ENCODE data around the gene SH3RF3.

DNA sequence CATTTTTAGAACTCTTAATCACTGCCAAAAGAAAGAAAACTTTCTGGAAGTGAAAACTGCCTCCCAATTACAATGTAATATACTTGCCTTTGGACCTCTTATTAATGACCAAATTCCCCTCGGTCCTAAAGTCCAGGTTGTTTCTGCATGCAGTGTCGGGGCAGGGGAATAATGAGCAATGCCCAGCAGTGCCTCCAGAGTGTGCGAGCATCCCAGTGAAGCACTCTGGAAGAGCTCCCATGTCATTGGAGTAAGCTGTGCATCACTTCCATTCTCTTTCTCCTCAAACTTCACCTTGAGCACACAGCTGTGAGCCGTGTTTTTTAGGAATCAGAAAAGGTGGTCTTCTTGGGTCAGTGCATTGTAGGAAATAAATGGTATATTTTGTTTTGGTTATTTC, 107.1 kb downstream of the SH3RF3 start:
- TF ChIP-seq WHSC1 (IDR thresholded peaks at IDR 0.05; ENCODE audit: low read length) (no peak), EP300 (IDR thresholded peaks at IDR 0.05; ENCODE audit: low read length) (no peak), RCOR1 (IDR thresholded peaks at IDR 0.05; ENCODE audit: borderline replicate concordance in 1 of 2, low read depth in 2 of 2, low read length in 2 of 2) (no peak), MAFK (IDR thresholded peaks at IDR 0.05; ENCODE audit: low read length) (no peak), POLR2A (conservative IDR thresholded peaks at IDR 0.05) (no peak), MTF1 (CRISPR knock-in tag; IDR thresholded peaks at IDR 0.05; ENCODE audit: borderline replicate concordance) (no peak), SETDB1 (IDR thresholded peaks at IDR 0.05; ENCODE audit: low read length) (no peak), TEAD2 (tag; IDR thresholded peaks at IDR 0.05) (no peak), BMI1 (IDR thresholded peaks at IDR 0.05; ENCODE audit: low read length) (no peak)
- TF ChIP-seq, protein P1, sequence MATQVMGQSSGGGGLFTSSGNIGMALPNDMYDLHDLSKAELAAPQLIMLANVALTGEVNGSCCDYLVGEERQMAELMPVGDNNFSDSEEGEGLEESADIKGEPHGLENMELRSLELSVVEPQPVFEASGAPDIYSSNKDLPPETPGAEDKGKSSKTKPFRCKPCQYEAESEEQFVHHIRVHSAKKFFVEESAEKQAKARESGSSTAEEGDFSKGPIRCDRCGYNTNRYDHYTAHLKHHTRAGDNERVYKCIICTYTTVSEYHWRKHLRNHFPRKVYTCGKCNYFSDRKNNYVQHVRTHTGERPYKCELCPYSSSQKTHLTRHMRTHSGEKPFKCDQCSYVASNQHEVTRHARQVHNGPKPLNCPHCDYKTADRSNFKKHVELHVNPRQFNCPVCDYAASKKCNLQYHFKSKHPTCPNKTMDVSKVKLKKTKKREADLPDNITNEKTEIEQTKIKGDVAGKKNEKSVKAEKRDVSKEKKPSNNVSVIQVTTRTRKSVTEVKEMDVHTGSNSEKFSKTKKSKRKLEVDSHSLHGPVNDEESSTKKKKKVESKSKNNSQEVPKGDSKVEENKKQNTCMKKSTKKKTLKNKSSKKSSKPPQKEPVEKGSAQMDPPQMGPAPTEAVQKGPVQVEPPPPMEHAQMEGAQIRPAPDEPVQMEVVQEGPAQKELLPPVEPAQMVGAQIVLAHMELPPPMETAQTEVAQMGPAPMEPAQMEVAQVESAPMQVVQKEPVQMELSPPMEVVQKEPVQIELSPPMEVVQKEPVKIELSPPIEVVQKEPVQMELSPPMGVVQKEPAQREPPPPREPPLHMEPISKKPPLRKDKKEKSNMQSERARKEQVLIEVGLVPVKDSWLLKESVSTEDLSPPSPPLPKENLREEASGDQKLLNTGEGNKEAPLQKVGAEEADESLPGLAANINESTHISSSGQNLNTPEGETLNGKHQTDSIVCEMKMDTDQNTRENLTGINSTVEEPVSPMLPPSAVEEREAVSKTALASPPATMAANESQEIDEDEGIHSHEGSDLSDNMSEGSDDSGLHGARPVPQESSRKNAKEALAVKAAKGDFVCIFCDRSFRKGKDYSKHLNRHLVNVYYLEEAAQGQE (IDR thresholded peaks at IDR 0.05; ENCODE audit: borderline replicate concordance) = no peak
- TF ChIP-seq, protein P1 (CRISPR knock-in tag; IDR thresholded peaks at IDR 0.05; ENCODE audit: low read depth) = no peak
- TF ChIP-seq, protein P2, sequence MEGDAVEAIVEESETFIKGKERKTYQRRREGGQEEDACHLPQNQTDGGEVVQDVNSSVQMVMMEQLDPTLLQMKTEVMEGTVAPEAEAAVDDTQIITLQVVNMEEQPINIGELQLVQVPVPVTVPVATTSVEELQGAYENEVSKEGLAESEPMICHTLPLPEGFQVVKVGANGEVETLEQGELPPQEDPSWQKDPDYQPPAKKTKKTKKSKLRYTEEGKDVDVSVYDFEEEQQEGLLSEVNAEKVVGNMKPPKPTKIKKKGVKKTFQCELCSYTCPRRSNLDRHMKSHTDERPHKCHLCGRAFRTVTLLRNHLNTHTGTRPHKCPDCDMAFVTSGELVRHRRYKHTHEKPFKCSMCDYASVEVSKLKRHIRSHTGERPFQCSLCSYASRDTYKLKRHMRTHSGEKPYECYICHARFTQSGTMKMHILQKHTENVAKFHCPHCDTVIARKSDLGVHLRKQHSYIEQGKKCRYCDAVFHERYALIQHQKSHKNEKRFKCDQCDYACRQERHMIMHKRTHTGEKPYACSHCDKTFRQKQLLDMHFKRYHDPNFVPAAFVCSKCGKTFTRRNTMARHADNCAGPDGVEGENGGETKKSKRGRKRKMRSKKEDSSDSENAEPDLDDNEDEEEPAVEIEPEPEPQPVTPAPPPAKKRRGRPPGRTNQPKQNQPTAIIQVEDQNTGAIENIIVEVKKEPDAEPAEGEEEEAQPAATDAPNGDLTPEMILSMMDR (IDR thresholded peaks at IDR 0.05 in 2 of 3, conservative IDR thresholded peaks at IDR 0.05 in 1 of 3; ENCODE audit: insufficient read depth in 2 of 3, low read depth in 1 of 3, low read length in 3 of 3) = no peak
- TF ChIP-seq, protein P3, sequence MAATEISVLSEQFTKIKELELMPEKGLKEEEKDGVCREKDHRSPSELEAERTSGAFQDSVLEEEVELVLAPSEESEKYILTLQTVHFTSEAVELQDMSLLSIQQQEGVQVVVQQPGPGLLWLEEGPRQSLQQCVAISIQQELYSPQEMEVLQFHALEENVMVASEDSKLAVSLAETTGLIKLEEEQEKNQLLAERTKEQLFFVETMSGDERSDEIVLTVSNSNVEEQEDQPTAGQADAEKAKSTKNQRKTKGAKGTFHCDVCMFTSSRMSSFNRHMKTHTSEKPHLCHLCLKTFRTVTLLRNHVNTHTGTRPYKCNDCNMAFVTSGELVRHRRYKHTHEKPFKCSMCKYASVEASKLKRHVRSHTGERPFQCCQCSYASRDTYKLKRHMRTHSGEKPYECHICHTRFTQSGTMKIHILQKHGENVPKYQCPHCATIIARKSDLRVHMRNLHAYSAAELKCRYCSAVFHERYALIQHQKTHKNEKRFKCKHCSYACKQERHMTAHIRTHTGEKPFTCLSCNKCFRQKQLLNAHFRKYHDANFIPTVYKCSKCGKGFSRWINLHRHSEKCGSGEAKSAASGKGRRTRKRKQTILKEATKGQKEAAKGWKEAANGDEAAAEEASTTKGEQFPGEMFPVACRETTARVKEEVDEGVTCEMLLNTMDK (IDR thresholded peaks at IDR 0.05; ENCODE audit: borderline replicate concordance, insufficient read depth, low read depth, low read length, poor library complexity, severe bottlenecking) = no peak
- TF ChIP-seq, protein P4, sequence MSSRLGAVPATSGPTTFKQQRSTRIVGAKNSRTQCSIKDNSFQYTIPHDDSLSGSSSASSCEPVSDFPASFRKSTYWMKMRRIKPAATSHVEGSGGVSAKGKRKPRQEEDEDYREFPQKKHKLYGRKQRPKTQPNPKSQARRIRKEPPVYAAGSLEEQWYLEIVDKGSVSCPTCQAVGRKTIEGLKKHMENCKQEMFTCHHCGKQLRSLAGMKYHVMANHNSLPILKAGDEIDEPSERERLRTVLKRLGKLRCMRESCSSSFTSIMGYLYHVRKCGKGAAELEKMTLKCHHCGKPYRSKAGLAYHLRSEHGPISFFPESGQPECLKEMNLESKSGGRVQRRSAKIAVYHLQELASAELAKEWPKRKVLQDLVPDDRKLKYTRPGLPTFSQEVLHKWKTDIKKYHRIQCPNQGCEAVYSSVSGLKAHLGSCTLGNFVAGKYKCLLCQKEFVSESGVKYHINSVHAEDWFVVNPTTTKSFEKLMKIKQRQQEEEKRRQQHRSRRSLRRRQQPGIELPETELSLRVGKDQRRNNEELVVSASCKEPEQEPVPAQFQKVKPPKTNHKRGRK (tag; IDR thresholded peaks at IDR 0.05) = no peak
